Panc1 (cell line): ENCODE data around the gene MYO3B.

ENCODE experiments used
- SIN3A ChIP-seq: IDR thresholded peaks from 2 replicates; pipeline ENCODE4 v1.6.1; 2012; ENCODE audit warnings: low read depth, mild to moderate bottlenecking, low read length, moderate library complexity, borderline replicate concordance; ENCODE audit not compliant: insufficient read depth
- TF ChIP-seq, protein P1 (sequence below), 2 experiments: IDR thresholded peaks; 2 replicates each; pipeline ENCODE4 v1.6.1; 2011 to 2012; ENCODE audit warnings: low read depth in 2 of 2, control low read depth in 1 of 2, low read length in 1 of 2, mild to moderate bottlenecking in 1 of 2, moderate library complexity in 1 of 2; ENCODE audit not compliant: insufficient read depth in 1 of 2
- TF ChIP-seq, protein P2 (sequence below): fragments of 450-650 bp; IDR thresholded peaks from 2 replicates; pipeline ENCODE4 v1.5.1; 2017; ENCODE audit warnings: mild to moderate bottlenecking

DNA sequence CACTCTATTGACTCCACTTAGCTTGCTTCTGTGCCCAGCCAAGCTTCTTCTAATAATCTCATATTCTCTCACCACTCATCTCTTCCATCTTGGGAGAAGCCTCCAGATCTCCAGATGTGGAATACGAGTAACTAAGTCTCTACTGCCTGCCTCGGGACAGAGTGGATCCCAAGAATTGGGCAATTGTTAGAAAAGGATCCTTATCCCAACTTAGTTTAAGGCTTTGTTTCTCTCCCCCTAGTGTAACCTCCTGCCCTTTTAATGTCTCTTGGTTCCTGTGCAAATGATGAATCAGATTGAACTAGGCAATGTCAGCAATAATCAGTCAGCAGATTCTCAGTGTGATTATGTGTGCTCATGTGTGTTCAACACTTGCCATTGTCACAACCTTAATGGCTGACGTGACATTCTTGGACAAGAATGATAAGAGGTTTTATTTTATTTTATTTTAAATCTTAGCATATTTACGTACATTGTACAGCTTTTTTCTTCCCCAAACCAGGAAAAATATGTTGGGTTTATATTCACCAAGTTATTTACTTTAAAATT, 59.7 kb downstream of the MYO3B start:
- TF ChIP-seq, protein P1, sequence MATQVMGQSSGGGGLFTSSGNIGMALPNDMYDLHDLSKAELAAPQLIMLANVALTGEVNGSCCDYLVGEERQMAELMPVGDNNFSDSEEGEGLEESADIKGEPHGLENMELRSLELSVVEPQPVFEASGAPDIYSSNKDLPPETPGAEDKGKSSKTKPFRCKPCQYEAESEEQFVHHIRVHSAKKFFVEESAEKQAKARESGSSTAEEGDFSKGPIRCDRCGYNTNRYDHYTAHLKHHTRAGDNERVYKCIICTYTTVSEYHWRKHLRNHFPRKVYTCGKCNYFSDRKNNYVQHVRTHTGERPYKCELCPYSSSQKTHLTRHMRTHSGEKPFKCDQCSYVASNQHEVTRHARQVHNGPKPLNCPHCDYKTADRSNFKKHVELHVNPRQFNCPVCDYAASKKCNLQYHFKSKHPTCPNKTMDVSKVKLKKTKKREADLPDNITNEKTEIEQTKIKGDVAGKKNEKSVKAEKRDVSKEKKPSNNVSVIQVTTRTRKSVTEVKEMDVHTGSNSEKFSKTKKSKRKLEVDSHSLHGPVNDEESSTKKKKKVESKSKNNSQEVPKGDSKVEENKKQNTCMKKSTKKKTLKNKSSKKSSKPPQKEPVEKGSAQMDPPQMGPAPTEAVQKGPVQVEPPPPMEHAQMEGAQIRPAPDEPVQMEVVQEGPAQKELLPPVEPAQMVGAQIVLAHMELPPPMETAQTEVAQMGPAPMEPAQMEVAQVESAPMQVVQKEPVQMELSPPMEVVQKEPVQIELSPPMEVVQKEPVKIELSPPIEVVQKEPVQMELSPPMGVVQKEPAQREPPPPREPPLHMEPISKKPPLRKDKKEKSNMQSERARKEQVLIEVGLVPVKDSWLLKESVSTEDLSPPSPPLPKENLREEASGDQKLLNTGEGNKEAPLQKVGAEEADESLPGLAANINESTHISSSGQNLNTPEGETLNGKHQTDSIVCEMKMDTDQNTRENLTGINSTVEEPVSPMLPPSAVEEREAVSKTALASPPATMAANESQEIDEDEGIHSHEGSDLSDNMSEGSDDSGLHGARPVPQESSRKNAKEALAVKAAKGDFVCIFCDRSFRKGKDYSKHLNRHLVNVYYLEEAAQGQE (IDR thresholded peaks at IDR 0.05; ENCODE audit: insufficient read depth in 1 of 2, low read depth in 2 of 2, low read length in 1 of 2), result no peak
- TF ChIP-seq, protein P2, sequence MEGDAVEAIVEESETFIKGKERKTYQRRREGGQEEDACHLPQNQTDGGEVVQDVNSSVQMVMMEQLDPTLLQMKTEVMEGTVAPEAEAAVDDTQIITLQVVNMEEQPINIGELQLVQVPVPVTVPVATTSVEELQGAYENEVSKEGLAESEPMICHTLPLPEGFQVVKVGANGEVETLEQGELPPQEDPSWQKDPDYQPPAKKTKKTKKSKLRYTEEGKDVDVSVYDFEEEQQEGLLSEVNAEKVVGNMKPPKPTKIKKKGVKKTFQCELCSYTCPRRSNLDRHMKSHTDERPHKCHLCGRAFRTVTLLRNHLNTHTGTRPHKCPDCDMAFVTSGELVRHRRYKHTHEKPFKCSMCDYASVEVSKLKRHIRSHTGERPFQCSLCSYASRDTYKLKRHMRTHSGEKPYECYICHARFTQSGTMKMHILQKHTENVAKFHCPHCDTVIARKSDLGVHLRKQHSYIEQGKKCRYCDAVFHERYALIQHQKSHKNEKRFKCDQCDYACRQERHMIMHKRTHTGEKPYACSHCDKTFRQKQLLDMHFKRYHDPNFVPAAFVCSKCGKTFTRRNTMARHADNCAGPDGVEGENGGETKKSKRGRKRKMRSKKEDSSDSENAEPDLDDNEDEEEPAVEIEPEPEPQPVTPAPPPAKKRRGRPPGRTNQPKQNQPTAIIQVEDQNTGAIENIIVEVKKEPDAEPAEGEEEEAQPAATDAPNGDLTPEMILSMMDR, result no peak
- no peak for TF ChIP-seq SIN3A
